B cell (primary cell): ENCODE results near the gene PARP8.

Experiments
- EZH2 ChIP-seq: IDR thresholded peaks from 2 replicates; pipeline ENCODE4 v1.6.1; 2012; ENCODE audit warnings: borderline replicate concordance, low read depth, mild to moderate bottlenecking, moderate library complexity, low read length; ENCODE audit not compliant: insufficient read depth, poor library complexity, severe bottlenecking
- TF ChIP-seq, protein P1 (sequence below): fragments of 200-600 bp; IDR thresholded peaks from one replicate; pipeline ENCODE4 v1.8.0; 2022; ENCODE audit warnings: antibody characterized with exemption, mild to moderate bottlenecking

- TF ChIP-seq, protein P1, sequence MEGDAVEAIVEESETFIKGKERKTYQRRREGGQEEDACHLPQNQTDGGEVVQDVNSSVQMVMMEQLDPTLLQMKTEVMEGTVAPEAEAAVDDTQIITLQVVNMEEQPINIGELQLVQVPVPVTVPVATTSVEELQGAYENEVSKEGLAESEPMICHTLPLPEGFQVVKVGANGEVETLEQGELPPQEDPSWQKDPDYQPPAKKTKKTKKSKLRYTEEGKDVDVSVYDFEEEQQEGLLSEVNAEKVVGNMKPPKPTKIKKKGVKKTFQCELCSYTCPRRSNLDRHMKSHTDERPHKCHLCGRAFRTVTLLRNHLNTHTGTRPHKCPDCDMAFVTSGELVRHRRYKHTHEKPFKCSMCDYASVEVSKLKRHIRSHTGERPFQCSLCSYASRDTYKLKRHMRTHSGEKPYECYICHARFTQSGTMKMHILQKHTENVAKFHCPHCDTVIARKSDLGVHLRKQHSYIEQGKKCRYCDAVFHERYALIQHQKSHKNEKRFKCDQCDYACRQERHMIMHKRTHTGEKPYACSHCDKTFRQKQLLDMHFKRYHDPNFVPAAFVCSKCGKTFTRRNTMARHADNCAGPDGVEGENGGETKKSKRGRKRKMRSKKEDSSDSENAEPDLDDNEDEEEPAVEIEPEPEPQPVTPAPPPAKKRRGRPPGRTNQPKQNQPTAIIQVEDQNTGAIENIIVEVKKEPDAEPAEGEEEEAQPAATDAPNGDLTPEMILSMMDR = no peak
- no peak for TF ChIP-seq EZH2
Observed at GRCh38 chr5:50799596-50799995, 133.2 kb downstream of the PARP8 start.
